NCI-H187 (cell line): Measurements from ENCODE around the gene LINC00237.

Experiments
- DNase-seq, 2 experiments: peaks; one replicate each; lab custom pipeline; 2025; lab: John Stamatoyannopoulos, UW

LINC00237 gene

GRCh38 chr20:21106171-21107017, at the start of gene LINC00237:
Gene LINC00237, minus strand, starts transcription at chr20:21106358.
- no peak for DNase-seq

GRCh38 chr20:21155268-21155667, 49.1 kb upstream of the LINC00237 start:
- no peak for DNase-seq

DNA sequence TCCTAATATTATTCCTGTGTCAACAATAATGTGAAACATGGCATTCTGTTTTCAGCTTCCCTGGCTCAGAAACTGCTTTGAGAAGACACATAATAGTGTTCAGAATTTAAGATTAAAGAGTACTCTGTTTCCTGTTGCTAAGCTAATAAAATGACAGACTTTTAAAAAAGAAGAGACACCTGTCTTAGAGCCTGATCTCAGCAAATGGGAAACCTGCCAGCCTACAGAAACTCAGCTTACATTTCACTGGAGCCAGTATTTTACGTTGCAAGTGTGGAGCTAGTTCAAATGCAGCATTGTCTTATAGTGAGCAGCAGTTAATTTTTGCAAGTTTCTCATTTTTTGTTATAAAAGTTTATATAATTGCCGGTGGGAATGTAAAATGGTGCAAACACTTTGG, 48.5 kb upstream of the LINC00237 start:
- no peak for DNase-seq

DNA sequence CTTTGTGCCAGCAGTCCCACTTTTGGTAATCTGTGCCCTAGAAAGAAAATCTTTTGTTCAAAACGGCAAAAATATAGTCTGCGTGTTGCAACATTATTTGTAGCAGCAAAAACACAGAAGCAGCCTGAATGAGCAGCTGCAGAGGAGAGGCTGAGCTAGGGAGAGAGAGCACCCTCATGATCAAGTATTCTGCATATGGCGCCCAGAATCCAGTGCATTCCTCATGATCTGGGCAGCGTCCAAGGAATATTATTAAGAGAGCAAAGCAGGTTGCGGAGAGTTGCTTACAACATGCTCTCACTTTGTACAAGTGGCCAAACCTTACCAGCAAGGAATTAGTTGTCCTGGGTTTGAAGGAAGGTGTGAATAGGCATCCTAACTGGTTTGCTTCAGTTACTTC, 45.6 kb upstream of the LINC00237 start:
- DNase-seq = no peak

GRCh38 chr20:21149344-21149743, 43.2 kb upstream of the LINC00237 start:
- no peak for DNase-seq

DNA sequence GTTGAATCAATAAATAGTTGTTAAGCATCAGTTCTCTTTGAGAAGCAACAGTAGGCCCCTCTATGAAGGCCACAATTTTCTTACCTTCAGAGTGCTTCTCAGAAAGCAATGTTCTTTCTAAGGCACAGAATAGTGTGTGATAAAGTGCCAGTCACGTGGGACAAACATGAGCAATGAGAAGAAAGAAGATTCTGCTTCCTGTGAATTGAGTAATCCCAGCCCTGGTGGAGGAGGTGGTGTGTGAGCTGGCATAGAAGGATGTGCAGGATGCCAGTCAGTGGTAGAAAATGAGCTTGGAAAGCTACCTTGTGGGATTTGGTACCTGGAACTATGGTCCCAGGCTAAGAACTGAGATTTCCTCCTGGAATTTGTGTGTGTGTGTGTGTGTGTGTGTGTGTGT, 41.4 kb upstream of the LINC00237 start:
- no peak for DNase-seq

DNA sequence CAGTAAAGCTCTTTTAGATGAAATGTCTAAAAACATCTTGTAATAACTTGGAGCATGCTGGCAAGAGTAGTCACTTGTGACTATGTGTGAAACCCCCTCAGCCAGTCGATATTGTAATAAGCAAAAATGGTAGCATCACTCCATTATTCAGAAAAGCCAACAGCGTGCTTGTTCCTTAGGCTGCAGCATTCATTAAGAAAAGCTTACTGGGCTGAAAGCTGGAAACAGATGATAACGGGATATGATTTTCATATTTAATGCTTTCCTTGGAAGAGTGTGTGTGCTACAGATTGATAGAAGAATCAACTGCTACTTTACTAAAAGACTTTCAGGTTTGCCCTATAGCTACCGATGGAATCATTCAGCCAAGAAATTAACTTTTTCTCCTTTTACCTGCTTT, 40.1 kb upstream of the LINC00237 start:
- DNase-seq = no peak

- DNase-seq = no peak
These were observed 39.3 kb upstream of the LINC00237 start for GRCh38 chr20:21145424-21145823.

GRCh38 chr20:21143194-21143890, 37.2 kb upstream of the LINC00237 start:
- no peak for DNase-seq

- no peak for DNase-seq
These were observed 35.7 kb upstream of the LINC00237 start for GRCh38 chr20:21141825-21142224.

- no peak for DNase-seq
These were observed 33.9 kb upstream of the LINC00237 start for GRCh38 chr20:21139881-21140566.

DNA sequence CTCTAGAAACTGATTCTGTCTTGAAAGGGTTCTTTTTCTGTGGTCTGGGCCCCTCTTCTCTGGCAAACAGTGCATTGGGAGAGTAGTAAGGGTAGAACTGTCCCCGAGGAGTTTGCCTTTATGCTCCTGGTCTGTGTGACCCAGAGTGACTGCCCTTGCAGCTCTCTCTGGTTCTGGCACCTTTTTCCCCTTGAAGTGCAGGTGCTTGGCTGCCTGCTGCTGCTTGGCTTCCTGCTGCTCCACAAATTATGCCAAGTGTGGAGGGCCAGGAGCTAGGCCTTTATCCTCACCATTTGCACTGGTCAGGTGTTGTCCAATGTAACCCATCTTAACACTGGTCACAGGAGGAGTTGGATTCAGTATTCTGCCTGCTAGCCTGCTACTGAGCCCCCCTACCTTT, 30.9 kb upstream of the LINC00237 start:
- no peak for DNase-seq

- DNase-seq = no peak
These were observed 30.0 kb upstream of the LINC00237 start for GRCh38 chr20:21136015-21136732.

- DNase-seq = no peak
These were observed 28.8 kb upstream of the LINC00237 start for GRCh38 chr20:21134883-21135493.

GRCh38 chr20:21133917-21134622, 27.9 kb upstream of the LINC00237 start:
- no peak for DNase-seq

DNA sequence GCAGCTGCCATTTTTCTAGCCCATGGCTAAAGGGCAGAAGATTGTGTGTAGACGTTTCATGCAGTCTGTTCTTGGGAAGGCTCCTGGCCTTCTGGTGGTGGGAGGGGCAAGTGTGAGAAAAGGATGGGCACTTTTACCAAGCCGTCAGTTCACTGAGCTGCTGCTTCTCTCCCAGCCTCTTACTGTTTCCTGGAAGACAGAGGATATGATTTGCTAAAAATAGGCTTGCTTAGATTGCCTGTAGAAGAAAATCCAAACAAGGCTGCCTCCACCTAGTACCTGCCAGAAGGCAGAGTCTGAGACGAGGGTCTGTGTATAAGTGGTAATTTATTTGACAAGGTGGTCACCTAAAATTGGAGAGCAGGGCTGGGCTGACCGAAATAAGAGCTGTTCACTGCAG, 27.2 kb upstream of the LINC00237 start:
- no peak for DNase-seq

GRCh38 chr20:21129861-21130260, 23.7 kb upstream of the LINC00237 start:
- DNase-seq = no peak

GRCh38 chr20:21127201-21127981, 21.2 kb upstream of the LINC00237 start:
- DNase-seq = no peak

GRCh38 chr20:21126581-21126870, 20.4 kb upstream of the LINC00237 start:
- DNase-seq = no peak

- peak; percentile 60 to 69 for DNase-seq
These were observed 19.9 kb upstream of the LINC00237 start, which contains the start of gene KIZ for GRCh38 chr20:21125849-21126580. Gene KIZ, plus strand, starts transcription at chr20:21126082. Its CDS starts 34 bp downstream, at chr20:21126116.
